Measurements from ENCODE around the gene GRM8. TPM values are rescaled to one million over a fixed set of nuclear protein-coding genes. Genes with fewer than 3 reads are reported as not detected.

GRM8 gene
- total RNA-seq, 1 experiment from 2014 or later, result 1.4 TPM

- DNase-seq (ENCODE audit: low read depth), result no peak
These were observed 446.1 kb downstream of the GRM8 start for GRCh38 chr7:126806614-126807013.

- no peak for DNase-seq (ENCODE audit: low read depth)
These were observed 447.4 kb downstream of the GRM8 start for GRCh38 chr7:126805351-126805750.

GRCh38 chr7:126804604-126805003 lies 448.1 kb downstream of the GRM8 start:
- DNase-seq (ENCODE audit: low read depth), result no peak

GRCh38 chr7:126803990-126804389 lies 448.8 kb downstream of the GRM8 start:
- no peak for DNase-seq (ENCODE audit: low read depth)

GRCh38 chr7:126803060-126803665 lies 449.6 kb downstream of the GRM8 start:
- DNase-seq (ENCODE audit: low read depth), result peak; percentile 58

- no peak for DNase-seq (ENCODE audit: low read depth)
These were observed 451.0 kb downstream of the GRM8 start for GRCh38 chr7:126801733-126802132.

GRCh38 chr7:126799541-126799940 lies 453.2 kb downstream of the GRM8 start:
- no peak for DNase-seq (ENCODE audit: low read depth)

GRCh38 chr7:126792521-126792920 lies 460.2 kb downstream of the GRM8 start:
- no peak for DNase-seq (ENCODE audit: low read depth)

- DNase-seq (ENCODE audit: low read depth), result peak; percentile 39
These were observed 461.4 kb downstream of the GRM8 start for GRCh38 chr7:126791306-126791705.

GRCh38 chr7:126790763-126791162 lies 462.0 kb downstream of the GRM8 start:
- no peak for DNase-seq (ENCODE audit: low read depth)

- no peak for DNase-seq (ENCODE audit: low read depth)
These were observed 469.1 kb downstream of the GRM8 start for GRCh38 chr7:126783613-126784012.

- DNase-seq (ENCODE audit: low read depth), result no peak
These were observed 471.7 kb downstream of the GRM8 start for GRCh38 chr7:126780993-126781392.

GRCh38 chr7:126778101-126778500 lies 474.6 kb downstream of the GRM8 start:
- DNase-seq (ENCODE audit: low read depth), result no peak

- no peak for DNase-seq (ENCODE audit: low read depth)
These were observed 476.2 kb downstream of the GRM8 start for GRCh38 chr7:126776498-126776897.

GRCh38 chr7:126774077-126774476 lies 478.7 kb downstream of the GRM8 start:
- DNase-seq (ENCODE audit: low read depth), result no peak

- no peak for DNase-seq (ENCODE audit: low read depth)
These were observed 483.9 kb downstream of the GRM8 start for GRCh38 chr7:126768836-126769235.

GRCh38 chr7:126760914-126761577 lies 491.7 kb downstream of the GRM8 start:
- no peak for DNase-seq (ENCODE audit: low read depth)

- no peak for DNase-seq (ENCODE audit: low read depth)
These were observed 497.4 kb downstream of the GRM8 start for GRCh38 chr7:126755381-126755780.

- no peak for DNase-seq (ENCODE audit: low read depth)
These were observed 502.4 kb downstream of the GRM8 start for GRCh38 chr7:126750207-126750911.

- no peak for DNase-seq (ENCODE audit: low read depth)
These were observed 523.8 kb downstream of the GRM8 start for GRCh38 chr7:126728967-126729366.

- peak; percentile 76 for DNase-seq (ENCODE audit: low read depth)
These were observed 524.8 kb downstream of the GRM8 start for GRCh38 chr7:126727930-126728391.

GRCh38 chr7:126723966-126724544 lies 528.7 kb downstream of the GRM8 start:
- DNase-seq (ENCODE audit: low read depth), result no peak

GRCh38 chr7:126720232-126720631 lies 532.5 kb downstream of the GRM8 start:
- no peak for DNase-seq (ENCODE audit: low read depth)

Measured in Daoy (cell line).